HG02623 (cell line): ENCODE results near the gene DEPDC4.
"Not testable (repeated sequence)": the region's sequence is repeated elsewhere in the genome, so short reads cannot be mapped to it uniquely, and the experiment has no call there.

Source experiments
- ATAC-seq: cut with Tn5 transposase; IDR thresholded peaks from one replicate; pipeline ENCODE4 v1.9.1; 2021; ENCODE audit warnings: moderate library complexity; ENCODE audit not compliant: unreplicated experiment

Gene DEPDC4

DNA sequence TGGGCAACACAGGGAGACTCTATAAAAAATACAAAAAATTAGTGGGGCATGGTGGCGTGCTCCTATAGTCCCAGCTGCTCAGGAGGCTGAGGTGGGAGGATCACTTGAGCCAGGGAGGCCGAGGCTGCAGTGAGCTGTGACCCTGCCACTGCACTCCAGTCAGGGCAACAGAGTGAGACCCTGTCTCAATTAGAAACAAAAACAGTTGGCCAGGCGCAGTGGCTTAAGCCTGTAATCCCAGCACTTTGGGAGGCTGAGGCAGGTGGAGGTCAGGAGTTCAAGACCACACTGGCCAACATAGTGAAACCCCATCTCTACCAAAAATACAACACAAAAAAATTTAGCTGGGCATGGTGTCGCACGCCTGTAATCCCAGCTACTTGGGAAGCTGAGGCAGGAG is 1.8 kb downstream of the DEPDC4 start:
- not testable (repeated sequence) for ATAC-seq

DNA sequence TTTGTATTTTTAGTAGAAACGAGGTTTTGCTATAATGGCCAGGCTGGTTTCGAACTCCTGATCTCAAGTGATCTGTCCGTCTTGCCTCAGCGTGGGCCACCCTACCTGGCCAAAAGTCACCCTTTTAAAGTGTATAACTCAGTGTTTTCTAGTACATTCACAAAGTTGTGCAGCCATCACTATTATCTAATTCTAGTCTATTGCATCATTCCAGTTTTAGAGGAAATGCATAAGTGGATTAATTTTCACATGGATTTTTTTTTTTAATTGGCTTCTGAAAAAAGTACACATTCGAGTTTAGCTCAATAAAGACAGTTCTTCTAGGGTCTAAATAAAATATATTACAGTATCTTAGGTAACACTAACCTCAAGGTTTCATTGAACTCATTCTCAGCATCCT is 3.7 kb downstream of the DEPDC4 start:
- ATAC-seq, result no peak

- ATAC-seq, result no peak
Observed at GRCh38 chr12:100258127-100258526, 8.8 kb downstream of the DEPDC4 start.

GRCh38 chr12:100254876-100255275 is 12.0 kb downstream of the DEPDC4 start:
- no peak for ATAC-seq

GRCh38 chr12:100253437-100253836 is 13.4 kb downstream of the DEPDC4 start:
- ATAC-seq, result no peak

DNA sequence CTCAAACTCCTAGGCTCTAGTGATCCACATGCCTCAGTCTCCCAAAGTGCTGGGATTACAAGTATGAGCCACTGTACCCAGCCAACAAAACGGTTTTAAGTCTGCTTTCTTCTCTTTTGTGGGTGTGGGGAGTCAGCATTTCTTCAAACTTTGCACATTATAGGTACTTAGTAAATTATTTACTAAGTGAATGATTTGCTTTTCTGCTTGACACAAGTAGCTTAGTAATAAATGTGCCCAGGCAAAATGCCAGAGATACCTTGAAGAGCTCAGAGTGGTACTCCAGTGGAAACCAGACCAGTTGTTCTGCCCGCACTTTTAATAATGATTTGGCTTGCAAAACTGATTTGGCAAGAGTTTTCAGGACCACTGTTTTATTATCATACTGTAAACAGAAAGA is 15.0 kb downstream of the DEPDC4 start:
- no peak for ATAC-seq

GRCh38 chr12:100249941-100250340 is 16.9 kb downstream of the DEPDC4 start:
- no peak for ATAC-seq

DNA sequence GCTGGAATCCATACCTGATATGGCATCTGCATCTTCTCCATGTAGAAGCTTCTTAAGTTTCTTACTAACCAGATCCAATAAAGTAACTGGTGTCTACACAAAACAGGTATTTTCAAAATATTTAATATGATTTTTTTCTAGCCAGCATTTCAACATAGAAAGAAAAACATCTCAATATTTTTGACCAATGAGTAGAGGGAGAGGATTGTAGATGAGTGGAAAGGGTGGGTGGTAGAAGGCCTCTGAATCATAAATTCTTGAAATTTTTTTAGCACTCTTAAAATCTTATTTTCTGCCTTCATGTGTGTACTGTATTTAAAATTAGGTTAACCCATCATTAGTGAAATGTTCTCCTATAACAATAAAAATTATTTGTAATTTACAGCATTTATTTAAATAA is 18.0 kb downstream of the DEPDC4 start:
- ATAC-seq, result no peak

GRCh38 chr12:100247765-100248164 is 19.1 kb downstream of the DEPDC4 start:
- no peak for ATAC-seq

DNA sequence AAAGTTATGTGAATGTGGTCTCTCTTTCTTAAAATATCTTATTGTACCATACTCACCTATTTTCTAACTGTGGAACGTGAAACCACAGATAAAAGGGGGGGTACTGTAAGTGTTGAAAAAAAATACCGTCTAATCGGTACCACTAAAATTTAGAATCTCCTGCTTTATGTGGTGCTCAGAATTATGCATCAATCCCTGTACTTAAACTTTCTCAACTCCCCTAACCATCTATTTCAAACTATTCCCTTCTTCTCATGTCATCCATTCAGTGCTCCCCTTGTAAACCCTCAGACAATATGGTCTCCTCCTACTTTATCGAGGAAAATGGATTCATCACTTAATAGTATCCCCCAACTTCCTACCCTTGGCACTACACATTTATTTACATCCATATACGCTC is 23.7 kb downstream of the DEPDC4 start:
- ATAC-seq, result no peak

DNA sequence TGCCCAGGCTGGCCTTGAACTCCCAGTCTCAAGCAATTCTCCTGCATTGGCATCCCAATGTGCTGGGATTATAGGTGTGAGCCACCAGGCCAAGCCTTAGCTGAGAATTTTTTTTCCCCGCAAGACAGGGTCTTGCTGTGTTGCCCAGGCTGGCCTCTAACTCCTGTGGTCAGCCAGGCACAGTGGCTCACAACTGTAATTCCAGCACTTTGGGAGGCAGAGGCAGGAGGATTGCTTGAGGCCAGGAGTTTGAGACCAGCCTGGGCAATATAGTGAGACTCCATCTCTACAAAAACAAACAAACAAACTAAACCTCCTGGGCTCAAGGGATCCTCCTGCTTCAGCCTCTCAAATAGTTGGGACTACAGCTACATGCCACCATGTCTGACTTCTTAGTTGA is 27.3 kb downstream of the DEPDC4 start:
- ATAC-seq, result no peak

GRCh38 chr12:100238801-100239200 is 28.1 kb downstream of the DEPDC4 start:
- no peak for ATAC-seq

DNA sequence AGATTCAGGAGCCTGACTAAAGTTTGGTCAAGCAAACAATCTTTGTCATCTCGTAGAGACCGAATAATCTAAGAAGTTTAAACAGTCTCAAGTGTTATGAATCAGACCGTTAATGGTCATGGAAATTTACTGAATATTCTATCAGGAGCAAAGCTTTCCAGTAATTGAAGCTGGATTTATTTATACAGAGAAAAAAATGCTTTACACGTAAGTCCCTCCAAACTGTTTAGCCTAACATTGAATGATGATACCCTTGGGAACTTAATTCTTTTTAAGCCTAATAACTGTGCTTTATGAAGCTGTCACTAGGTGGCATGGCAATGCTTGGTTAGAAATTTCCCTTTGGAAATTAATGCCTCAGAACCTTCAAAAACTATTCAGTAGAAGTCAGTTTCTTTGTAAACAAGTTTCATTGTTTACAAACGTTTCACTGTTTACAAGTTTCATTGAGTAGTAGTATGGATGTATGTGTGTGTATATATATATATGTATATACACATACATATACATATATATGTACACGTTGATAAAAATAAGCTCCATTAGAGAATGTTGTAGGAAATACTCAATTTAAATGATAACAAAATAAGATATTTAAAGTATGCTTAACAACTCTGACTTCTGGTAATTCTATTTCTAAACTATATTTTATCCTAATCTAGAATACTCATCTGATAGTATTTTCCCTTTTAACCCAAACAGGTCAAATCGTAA is 32.1 kb downstream of the DEPDC4 start:
- no peak for ATAC-seq

DNA sequence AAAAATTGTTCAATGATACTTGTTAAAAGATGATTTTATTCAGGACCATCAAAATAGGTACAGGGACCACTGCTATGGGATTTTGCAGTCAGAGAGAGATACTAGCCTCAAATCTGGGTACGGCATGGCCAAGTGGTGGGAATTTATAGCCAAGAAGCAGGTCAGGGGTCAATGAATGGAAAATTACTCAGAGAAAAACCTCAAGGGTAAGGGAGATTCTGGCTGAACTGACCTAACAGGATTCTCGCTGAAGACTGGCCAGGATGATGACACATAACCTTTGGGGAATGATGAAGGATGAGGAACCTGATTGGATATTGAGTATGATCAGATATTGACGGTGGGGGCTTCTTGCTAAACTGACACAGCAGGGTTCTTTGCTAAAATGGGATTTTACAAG is 32.7 kb downstream of the DEPDC4 start:
- no peak for ATAC-seq

DNA sequence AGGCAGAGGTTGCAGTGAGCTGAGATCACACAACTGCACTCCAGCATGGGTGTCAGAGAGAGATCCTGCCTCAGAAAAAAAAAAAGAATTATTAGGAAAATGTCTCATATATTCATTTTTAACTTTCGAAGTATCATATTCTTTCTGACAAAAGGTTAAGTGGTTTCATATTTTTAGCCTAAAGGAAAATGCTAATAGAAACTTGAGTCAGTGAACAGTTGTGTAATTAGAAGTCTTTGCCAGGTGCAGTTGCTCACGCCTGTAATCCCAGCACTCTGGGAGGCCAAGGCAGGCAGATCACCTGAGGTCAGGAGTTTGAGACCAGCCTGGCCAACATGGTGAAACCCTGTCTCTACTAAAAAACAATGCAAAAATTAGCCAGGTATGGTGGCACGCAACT is 35.0 kb downstream of the DEPDC4 start:
- not testable (repeated sequence) for ATAC-seq

- ATAC-seq, result no peak
Observed at GRCh38 chr12:100229876-100230275, 37.0 kb downstream of the DEPDC4 start.

- no peak for ATAC-seq
Observed at GRCh38 chr12:100229036-100229635, 37.7 kb downstream of the DEPDC4 start.

DNA sequence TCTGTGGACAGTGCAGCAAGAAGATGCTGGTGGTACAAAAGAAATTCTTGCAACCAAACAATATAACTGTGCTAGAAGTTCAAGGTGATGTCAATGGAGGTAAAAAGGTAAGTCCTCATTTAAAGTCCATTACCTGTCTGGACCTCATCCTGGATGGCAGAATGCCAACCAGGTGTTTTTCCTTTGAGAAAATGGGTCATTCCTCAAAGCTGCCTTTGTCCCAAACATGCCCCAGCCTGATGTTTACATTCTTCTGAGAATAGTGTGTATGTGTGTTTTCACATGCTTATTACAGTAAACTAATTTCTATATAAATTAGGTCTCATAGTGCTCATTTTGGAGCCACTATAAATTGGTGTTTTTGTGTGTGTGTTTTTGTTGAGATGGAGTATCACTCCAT is 41.4 kb downstream of the DEPDC4 start:
- no peak for ATAC-seq

DNA sequence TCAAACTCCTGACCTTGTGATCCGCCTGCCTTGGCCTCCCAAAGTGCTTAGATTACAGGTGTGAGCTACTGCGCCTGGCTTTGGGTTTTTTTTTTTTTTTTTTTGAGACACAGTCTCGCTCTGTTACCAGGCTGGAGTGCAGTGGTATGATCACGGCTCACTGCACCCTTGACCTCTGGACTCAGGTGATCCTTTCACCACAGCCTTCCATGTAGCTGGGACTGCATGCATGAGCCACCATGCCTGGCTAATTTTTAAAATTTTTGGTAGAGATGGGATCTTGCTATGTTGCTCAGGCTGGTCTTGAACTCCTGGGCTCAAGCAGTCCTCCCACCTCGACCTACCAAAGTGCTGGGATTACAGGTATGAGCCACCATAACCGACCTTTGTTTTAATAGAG is 44.7 kb downstream of the DEPDC4 start:
- ATAC-seq, result not testable (repeated sequence)

GRCh38 chr12:100221523-100221922 is 45.4 kb downstream of the DEPDC4 start:
- ATAC-seq, result no peak

GRCh38 chr12:100219328-100220109 is 47.4 kb downstream of the DEPDC4 start:
- no peak for ATAC-seq

GRCh38 chr12:100216337-100216736 is 50.5 kb downstream of the DEPDC4 start:
- no peak for ATAC-seq
